ENCODE results near the gene FAM9C.
"Not testable (repeated sequence)": the region's sequence is repeated elsewhere in the genome, so short reads cannot be mapped to it uniquely, and the experiment has no call there.

Gene FAM9C

DNA sequence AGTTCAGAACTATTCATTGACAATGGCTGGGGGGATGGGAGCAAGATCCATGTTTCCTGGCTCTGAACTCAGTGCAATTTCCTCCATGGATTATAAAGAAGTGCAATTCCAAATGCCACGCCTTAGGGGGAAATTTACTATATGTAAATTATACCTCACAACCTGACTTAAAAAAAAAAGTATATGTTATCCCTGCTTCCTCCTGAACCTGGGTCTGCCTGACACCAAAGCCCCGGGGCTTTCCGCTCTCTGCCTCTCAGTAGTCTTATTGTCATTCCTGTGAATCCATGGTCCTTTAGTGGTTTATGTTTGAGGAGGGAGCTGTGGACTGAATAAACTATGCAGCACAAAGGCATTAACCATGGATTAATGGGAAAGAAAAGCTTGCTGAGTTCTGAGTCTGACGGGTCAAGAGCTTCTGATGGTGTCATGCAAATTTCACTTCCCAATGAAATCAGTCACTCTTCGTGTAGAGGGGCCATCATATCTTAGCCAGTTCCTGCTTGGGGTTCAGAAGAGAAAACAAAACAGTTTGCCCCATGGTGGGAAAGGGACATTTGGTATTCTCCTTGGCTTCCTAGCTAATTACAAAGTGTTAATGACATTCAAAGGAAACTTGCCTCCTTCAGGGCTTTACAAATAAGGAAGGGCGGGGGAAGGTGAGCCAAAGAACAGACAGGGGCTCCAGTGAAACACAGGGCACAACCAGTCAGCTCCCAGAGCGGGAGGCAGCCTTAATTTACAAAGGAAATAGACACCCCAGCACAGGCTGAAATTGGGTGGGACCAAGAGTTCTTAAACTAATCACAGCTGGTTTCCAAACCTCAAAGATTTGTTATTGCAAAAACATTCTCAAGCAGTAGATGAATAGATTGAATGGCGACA lies 14.3 kb downstream of the FAM9C start:
- no peak for DNase-seq

DNA sequence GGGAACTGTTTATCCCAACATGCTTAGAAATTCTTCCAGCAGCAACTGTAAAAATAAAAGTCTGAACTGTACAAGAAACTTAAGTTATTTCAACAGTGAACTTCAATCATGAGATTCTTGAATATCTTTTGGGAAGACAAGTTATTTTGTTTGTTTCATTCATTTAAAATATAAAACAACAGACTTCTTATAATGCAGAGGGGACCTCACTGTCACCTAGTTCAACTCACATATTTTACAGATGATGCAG lies 14.9 kb downstream of the FAM9C start:
- DNase-seq: no peak

DNA sequence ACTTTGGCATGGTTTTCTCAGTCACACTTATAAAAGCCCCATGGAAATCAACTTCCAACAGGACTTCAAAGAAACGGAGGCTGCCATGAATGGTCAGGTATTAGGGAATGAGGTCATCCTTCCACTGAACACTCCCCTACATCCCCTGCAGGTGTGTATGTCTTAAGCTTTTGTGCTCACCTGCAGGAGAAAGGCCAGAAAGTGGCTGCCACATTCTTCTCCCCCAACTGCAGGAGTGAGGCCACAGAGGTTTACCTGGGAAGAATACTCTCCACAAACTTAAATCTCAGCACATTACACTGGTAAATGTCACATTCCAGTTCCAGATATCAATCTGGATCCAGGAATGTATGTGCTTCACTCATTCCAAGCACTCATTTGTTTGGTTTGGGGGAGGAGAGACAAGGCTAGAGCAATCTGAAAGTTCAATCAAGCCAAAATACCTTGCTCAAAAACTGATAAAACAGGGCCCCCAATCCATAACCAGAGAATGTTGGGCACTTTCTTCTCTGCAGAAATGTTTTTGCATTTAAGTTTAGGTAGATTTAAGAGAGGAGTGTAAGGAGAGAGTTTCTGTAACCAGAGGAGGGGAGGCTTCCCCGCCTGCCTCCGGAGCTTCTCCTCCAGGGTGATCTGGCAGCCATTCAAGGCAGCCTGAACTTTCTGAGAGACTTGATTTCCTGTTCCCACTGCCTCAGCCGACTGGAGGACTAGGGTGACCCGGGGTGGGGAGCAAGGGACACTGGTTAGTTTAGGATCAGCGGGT lies 15.4 kb downstream of the FAM9C start:
- no peak for DNase-seq

DNA sequence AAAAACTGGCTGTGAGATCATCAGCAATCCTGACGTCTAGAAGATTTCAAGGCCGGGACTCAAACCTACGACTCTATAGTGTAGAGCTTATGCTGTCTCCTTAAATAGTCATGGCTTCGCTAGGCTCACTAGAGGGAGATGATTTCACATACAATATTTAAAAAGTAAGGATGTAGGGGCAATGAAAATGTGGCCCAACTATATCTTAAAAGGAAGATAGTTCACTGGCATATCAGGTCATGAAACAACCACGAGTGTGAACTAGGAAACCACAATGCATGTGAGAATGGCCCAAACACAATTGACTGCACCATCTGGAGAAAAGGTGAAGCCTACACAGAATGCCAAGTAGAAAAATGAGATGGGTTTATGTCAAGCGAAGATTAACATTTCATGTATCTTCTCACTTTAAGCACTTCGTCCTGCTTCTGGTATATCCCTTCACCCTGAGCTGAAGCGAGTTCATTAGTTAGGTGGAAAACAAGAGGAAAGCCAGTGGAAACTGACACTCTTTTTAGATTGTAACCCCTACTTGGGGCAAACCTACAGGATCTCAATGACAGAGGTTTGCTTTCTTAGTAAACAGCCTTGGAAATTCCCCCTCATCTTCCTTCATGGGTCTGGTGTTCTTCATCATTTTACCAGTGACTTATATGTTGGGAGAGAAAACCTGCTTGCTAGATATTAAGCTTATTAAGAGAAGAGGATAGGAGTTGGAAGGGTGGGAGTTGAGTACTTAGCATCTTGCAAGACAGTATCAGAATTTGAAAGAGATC lies 17.4 kb downstream of the FAM9C start:
- DNase-seq: no peak

DNA sequence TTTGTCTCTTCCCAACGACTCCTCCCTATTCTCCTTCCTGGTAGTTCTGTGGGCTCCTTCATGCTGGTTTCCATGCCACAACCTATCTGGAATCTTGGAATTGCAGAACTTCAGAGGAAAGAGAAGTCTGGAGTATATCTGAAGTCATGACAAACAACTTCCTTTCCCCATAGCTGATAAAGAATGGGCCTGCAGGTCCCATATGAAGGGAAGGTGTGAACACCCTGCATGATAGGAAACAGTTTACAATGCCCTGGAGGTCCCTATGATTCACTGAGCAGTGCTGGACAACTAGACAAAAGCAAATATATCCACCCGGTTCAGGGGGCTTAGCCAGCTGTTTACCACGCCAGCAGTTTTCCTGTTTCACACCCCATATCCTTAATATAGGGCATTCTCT lies 19.4 kb downstream of the FAM9C start:
- no peak for DNase-seq

DNA sequence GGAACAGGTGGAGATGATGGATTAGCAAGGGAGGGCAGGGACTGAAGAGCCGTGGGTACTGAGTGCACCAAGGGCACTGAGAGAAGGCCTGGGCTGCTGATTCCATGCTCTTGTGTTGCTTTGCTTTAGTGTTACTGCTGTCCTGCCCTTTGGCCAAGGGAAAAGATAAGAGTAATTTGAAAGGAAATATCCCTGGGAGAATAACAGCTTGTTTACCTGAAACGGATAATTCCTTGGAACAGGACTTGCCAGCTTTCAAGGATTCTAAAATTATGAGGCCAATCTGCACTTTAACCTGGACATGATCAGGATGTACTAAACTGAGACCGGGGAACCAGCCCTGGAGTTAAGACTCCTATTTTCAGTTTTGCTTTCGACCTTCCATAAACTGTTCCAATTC lies 20.4 kb downstream of the FAM9C start:
- DNase-seq: no peak

DNA sequence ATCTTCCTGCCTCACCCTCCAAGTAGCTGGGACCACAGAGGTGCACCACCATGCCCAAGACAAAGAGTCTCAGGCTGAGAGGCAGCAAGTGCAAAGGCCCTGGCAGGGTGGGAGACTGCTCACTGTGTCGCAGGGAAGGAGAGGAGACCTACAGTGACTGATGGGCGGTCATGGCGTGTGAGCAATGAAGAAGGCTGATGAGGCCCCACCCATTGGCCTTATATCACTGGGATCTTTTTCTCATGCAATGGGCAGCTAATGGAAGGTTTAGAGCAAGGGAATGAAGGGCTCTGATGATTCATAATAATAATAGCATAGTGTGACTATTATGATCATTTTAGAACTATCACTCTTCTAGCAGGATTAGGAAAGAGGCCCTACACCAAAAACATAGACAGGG lies 20.9 kb downstream of the FAM9C start:
- no peak for DNase-seq

DNA sequence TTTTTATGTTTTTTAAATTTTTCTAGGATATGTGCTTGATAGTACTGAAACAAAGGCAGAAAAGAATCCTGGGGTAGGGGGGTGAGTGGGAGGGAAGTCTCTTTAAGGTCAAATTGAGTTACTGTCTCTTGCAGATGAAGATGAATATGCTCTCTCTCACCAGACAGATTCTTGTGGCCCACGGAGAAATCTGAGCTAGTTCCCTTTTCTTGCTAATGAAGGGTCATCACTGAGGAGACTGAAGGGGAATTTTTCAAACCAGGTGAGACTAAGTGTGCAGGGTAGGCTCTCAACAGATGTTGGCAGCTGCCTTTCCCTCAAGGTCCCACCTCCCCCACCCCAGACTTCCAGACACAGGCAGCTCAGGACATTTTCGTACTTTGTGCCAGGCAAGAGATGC lies 21.5 kb downstream of the FAM9C start:
- no peak for DNase-seq

DNA sequence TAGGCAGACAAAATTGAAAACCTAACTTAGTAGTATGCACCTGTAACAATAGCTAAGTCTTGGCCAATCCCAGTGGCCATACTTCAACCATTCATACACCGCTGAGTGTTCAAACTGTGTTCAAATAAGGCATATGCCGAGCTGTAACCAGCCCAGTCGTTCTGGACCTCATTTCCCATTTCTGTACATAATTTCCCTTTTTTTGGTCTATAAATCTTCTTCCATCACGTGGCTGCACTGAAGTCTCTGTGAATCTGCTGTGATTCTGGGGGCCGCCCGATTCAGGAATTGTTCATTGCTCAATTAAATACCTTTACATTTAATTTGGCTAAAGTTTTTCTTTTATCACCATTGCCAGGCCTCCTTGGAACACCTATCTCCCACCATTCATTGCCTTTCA lies 27.7 kb downstream of the FAM9C start:
- DNase-seq: not testable (repeated sequence)

DNA sequence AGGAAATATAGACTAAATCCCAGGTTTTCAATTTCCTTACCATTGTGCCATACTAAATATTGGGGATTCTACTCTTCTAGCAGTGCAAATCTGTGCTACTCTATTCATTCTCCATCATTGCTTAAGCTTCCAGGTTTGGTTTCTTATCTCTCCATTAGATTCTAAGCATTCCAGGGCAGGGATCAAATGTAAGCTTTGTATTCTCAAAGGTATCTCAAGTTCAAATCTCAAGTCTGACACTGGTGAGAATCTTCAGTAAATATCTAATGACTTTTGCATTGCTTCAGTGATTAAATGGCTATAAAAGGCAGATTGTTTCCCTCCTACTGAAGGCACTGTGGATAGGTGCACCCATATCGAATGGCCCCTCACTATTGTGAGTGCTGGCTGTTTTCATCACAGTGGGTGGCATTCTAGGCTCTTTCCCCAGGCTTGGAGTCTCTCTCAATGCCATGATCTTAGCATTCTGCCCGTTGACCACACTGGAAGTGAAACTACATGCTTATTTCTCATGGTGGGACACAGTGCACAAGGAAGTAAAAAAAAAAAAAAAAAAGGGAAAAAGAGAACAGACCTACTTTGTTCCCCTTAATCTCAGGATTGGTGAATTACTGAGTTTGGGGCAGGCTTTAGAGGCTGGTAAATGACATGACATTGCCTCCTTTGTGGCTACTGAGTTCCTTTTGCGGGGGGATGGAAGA lies 28.7 kb downstream of the FAM9C start:
- DNase-seq: no peak

DNA sequence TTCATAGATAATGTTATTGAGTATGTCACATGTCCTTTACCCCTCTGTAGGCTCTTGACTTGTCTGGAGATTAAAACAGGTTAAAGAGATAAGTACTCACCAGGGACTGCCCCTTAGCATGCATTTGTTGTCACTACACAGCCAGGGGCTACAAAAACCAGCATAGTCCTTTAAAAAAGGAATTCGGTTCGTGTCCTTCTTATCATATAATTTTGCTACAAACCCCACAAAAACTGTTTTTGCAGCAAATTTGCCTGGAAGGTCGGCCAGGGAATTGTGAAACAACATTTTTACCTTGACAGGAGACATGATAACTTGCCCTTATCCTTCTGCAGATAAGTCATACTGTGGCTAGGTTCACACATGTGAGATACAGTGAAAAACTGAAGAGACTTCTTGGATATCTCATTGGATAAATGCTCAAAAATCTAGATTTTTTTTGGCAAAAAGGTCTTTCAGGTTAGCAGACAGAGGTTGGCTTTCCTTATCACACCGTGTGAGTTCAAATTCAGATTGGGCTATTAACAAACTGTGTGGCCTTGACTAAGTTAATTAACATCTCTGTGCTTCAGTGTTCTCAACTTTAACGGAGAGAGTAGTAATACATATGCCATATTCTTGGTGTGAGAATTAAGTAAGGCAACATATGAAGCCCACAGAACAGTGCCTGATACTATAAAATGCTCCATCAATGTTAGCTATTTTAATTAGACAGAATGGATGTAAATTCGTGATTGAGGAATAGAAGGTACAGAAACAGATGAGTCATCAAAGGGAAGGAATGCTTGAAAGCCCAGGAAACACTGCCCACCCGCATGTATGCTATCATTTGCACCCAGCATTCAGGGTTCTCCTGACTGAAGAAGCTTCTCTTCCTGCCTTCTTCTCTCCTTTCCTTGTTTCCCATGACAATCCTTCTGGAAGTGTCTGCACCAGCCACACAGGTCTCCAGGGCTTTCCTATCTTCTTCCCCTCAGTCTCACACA lies 30.0 kb downstream of the FAM9C start:
- DNase-seq: no peak

DNA sequence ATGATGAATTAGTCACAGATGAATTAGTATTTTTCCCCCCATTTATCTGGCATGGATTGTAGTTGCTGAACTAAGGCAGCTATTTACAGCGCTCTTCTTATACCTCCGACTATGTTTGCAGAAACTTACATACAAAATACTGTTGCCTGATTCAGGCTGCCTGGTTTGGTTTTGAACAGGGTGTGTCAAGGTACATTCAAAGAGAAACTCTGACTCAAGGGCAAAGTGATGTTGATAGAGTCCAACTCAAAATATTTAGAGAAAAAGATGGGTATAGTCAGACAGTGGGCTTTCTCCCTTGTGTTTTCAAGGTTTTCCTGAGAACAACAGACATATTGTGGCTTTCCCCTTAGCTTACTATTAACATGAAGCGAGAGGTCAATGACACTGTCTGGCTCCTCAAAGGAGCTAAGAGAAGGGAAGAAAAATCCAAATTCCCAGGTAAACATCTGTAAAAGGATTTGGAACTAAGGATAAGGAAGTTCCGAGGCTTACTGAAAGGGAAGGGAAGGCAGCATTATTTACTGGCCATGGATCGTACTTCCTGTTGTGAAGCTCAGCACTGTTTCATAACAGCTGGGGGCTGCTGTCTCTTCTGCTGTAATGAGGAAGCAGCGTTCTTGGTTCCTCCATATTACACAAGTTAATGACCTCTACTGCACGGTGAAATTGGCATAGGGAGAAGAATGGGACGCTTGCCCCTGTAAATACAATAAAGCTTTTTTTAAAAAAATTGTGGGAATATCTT lies 30.9 kb downstream of the FAM9C start:
- no peak for DNase-seq

DNA sequence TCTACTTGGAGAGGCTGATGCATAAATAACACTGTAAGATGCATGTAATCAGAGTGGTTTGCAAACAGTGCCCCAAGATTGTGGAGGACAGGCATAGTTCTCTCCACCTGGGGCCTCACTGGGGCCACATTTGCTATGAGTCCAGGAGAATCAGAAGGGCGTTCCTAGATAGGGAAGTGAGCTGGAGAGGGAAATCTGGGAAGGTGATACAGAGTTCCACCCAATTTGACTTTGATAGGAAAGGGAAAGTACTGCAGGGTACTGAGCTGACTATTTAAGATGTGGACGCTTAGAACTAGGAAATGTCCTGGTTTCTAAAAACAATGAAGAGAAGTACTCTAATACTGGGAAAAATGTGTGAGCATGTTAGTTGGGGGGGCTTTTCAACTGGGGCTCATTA lies 33.9 kb downstream of the FAM9C start:
- no peak for DNase-seq

DNA sequence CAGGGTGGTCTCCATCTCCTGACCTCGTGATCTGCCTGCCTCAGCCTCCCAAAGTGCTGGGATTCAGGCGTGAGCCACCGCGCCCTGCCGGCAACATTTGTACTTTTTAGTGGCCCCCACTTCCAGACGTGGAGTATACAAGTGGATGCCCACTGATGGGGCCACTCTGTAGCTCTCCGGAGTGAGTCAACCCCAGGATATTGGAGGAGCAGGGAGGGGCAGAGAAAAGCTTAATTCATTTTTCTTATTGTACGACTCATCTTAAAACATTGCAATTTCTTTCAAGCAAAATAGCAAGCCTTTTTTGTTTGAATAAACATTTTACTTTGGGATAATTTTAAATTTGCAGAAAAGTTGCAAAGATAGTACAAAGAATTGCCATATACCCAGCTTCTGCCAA lies 34.6 kb downstream of the FAM9C start:
- no peak for DNase-seq

DNA sequence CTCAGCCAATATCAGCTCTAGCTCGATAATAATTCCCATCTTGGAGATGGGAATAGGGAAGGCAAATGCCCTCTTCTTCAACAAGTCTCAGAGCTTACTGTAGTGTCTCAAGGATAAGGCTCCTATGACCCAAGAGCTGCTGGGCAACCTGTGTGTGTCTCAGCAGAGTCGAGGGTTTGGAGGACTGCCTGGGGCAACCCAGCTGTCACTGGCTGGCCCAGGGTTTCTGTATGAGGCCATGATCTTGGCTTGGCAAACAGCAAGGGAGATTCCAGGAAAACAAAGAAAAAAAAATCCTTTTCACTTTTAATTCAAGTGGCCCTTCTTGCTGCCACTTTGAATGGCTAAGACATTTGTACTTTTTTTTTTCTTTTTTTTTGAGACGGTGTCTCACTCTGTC lies 35.1 kb downstream of the FAM9C start:
- DNase-seq: no peak

DNA sequence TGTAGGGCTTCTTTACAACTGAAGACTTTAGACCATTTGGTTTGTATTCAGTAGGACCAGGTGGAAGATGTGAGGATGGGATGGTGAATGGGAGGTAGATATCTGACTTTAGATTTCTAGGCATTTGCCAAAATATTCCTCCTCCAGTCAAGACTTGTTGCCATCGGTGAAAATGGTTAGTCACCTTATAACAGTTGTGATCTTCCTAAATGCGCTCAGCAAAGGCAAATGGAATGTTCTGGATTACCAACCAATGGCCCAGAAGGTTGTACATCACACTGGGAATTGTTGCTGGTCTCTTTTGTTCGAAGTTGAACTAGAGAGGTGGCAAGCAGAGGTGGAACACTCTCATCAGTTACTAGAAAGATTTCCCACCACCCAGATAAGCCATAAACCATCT lies 35.6 kb downstream of the FAM9C start:
- no peak for DNase-seq

DNA sequence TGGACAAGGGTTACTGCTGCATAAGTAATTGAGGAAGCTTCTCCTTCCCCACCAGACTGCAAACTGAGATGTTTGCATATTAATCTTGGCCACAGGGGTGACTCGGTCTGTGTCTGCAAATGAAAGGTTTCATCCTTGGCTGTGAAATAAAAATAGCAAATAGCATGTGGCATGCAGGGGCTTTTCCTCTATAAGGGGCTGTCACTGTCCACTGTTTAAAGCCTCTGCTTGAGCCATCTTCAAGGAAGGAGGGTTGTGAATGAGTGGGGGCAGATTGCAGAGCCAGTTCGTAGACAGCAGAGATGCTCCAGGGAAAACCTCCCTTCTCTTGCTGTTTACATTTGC lies 36.3 kb downstream of the FAM9C start:
- no peak for DNase-seq

DNA sequence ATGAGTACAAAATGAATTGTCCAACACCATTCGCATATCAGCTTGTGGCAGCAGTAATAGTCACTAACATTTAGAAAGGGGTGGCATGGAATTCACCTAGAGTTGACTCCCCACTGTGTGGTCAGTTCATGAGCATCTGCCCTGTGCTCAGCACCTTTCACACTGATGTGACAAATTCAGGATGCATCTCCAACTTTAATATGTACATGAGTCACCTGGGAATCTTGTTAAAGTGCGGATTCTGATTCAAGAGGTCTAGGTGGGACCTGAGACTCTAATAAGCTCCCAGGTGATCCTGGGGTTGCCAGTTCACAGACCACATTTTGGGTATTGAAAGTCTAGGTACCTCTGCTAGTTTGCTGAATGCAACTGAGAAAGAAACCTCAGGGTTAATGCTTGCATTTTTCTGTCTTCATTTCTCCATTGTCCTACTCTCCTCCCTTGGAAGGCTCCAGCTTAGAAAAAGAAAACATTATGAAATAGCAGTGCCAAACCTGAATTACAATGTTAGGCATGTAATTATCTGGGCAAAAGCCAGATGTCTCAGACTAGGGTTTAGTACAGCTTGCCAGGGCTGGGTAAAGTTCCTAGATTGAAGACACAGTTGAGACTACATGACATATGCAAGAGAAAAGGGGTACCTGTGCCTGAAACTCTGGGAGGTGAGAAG lies 36.8 kb downstream of the FAM9C start:
- DNase-seq: no peak

DNA sequence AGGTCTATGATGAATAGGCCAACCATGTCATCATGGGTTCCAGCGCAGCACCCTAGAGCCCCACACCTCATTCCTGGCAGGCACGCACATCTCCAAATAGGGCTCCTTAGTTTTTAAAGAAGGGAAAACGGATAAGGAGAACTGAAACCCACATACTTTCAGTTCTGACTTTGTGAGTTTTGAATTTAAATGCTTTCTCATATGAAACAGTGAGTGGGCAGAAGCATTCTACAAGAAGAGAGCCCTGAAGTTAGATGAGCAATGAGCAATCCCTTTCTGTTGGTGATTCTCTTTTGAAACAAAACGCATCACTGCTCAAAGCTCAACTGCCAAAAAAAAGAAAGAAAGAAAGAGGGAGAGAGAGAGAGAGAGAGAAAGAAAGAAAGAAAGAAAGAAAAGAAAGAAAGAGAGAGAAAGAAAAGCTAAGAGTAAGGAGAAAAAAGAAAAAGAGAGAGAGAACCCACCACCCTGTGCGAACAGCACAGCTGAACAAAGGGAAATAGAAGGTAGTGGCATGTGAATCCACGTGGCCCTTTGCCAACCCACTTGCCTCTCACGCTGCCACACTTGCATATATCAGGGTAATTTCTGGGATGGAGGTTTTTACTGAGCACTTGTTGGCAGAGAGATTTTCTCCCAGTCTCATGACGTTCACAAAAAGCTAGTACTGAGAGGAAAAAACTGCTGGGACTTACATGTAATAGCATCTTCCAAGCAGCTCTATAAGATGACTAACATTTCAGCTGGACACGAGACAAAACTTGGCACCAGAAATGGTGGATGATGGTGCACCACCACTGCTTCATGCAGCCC lies 38.6 kb downstream of the FAM9C start:
- no peak for DNase-seq
